Activated CD8-positive, alpha-beta memory T cell treated with anti-CD3 and anti-CD28 coated beads, Interleukin-2, amount 50 U/mL, for 48 hours (primary cell): ENCODE results near the gene CCDC85A.

Experiments
- DNase-seq: peaks from one replicate; pipeline ENCODE4 v3.0.0-alpha.2; 2020

The CCDC85A gene

DNA sequence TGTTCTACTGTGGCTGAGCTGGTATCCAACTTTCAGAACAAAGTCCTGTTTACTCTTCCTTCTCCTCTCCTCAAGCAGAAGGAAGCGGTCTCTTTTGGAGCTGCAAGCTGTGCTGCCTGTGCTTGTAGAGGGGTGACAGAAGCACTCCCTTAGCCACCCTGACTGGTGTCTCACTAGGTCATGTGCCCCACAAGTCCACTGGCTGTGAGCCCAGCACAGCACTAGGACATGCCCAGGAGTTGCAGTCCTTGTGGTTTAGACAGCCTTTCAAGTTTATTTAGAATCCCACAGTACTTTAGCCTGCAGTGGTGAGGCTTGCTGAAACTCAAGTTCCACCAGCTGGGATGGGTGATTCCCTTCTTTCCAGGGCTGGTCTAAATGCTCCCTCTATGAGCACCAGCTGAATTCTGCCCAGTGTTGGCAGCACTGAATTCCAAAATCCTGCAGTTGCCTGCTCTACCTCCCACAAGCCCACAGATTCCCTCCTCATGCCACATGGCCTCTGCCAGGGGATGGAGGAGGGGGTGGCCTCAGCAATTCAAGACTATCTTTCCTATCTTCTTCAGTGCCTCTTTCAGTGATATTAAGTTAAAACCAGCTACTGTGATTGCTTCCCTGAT lies 61.2 kb downstream of the CCDC85A start:
- DNase-seq = no peak

- DNase-seq = no peak
These were observed 65.4 kb downstream of the CCDC85A start for GRCh38 chr2:56248965-56249742.

- no peak for DNase-seq
These were observed 66.5 kb downstream of the CCDC85A start for GRCh38 chr2:56250153-56250729.

DNA sequence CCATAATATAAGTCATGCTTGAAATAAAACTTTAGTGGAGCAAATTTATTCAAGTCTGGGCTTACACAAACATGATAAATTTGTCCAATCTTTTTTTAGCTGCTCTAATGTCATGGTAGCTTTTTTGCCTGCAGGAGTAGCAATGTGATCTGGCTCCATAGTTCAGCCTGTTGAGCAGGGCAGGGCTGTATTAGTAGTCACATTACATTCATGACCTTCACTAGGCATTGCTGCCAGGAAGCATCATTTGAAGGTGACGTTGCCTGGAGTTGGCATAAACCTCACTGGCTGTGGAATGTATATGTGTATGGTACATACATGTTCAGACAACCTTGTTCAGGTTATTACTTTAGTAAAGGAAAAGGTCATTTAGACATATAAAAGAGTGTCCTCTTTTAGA lies 76.6 kb downstream of the CCDC85A start:
- DNase-seq = no peak

DNA sequence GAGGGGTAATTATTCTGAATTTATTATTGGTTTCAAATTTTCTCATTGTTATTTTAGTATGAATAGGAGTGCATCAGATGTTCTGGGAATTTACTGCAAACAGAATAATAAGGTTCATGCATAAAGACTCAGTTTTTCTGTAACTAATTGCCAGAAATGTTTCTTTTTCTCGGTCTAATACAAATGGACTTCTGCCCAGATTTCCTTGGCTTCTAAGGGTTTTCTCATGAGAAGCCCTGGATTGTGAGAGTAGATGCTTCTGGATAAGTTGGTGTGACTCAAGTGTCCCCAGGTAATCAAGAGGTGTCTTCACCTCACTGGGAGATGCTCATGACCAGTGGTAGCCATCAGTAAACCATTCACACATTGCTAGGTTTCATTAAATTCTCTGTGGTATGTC lies 78.5 kb downstream of the CCDC85A start:
- DNase-seq = no peak

DNA sequence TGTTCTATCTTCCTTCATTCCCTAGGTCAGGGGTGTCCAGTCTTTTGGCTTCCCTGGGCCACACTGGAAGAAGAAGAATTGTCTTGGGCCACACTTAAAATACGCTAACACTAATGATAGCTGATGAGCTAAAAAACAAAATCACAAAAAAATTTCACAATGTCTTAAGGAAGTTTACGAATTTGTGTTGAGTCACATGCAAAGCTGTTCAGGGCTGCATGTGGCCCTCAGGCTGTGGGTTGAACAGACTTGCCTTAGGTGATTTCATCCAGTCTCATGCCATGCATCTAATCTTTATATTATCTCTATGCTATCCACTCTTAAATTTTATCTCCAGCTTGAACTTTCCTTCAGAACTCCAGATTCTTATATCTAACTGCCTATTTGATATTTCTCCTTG lies 80.1 kb downstream of the CCDC85A start:
- DNase-seq = no peak

- no peak for DNase-seq
These were observed 83.1 kb downstream of the CCDC85A start for GRCh38 chr2:56266761-56267414.

GRCh38 chr2:56267415-56267788 lies 83.6 kb downstream of the CCDC85A start:
- DNase-seq = no peak

DNA sequence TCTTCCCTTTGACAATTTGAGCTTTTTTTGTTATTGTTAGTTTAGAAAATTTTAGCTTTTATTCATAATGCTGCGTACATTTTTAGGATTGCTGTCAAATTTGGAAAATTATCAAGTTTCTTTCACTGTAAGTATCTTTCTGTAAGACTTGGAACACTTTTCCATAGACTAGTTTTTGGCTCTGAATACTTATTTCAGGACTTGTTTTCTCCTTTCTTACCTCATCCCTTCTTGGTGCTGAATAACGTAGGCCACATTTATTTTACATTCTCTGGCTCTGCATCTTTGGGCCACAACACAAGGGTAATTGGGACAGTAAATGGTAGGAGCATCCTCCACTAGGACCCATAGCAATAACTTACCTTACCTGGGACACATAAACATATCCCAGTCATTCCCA lies 85.1 kb downstream of the CCDC85A start:
- no peak for DNase-seq

- no peak for DNase-seq
These were observed 87.5 kb downstream of the CCDC85A start for GRCh38 chr2:56271275-56271674.

- DNase-seq = no peak
These were observed 101.4 kb downstream of the CCDC85A start for GRCh38 chr2:56285224-56285623.

- DNase-seq = no peak
These were observed 103.1 kb downstream of the CCDC85A start for GRCh38 chr2:56286936-56287335.

DNA sequence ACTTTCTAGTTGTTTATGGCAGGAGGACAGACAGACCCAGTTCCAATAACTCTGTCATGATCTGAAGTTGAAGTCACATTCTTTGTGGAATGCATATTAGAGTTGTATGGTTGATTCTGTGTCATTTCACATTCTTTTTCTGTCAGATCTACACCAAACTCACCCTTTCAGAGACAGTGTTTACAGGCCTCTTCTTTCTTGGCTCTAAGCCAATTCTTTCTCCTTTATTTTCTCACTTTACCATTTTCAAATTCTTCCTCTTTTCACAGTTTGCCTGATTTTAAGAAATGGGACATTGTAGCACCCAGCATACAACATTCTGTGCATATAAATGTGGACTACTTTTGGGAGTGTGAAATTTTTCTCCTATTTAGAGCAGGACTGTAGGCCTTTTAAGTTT lies 103.7 kb downstream of the CCDC85A start:
- DNase-seq = no peak

DNA sequence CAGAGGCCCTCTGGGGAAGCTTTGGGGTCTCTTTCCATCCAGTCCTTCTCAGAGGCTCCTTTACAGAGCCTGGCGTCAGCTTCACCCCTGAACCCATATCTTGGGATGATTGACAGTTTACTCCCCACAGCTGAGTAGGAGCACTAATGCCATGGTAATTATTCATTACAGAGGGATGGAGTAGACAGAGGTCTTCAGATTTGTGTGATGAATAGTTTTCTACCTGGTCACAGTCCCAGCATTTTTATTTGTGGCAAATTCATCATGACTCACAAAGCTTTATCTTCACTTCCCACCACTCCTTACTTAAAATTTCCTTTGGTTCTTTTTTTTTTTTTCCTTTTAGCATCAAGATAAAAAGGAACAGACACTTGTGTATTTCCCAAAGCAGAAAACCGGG lies 104.2 kb downstream of the CCDC85A start:
- no peak for DNase-seq

DNA sequence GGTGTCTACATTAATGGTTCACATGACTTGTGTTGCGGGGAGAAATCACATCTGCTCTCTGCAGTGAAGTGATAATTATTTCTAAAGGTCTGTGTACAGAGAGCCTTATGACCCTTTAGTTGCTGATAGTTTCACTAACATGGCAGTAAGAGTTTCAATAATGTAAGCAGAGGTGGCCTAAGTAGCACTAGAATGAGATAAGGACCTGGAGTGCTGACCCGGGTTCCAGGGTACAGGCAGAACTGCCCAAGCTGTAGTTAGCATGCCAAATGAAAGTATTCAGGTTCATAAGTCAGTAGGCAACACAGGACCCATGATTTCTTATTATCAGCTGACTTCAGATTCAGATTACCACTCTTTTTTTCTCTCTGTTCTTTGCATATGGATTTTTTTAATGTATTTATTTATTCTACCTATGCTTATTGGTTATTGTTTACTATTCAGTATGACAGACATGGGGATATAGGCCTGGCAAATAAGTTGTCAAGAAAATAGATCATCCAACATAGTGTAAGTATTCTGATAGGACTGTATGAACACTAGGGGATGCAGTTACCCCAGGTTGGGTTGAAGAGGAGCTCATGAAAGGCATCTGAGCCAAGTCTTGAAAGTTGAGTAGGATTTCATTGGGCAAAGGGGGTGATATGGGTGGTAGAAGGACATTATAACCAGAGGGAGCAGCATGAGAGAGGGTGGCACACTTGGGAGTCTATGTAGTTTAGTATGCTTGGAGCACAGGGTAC lies 105.2 kb downstream of the CCDC85A start:
- DNase-seq = no peak

- DNase-seq = no peak
These were observed 107.9 kb downstream of the CCDC85A start for GRCh38 chr2:56291711-56292110.

DNA sequence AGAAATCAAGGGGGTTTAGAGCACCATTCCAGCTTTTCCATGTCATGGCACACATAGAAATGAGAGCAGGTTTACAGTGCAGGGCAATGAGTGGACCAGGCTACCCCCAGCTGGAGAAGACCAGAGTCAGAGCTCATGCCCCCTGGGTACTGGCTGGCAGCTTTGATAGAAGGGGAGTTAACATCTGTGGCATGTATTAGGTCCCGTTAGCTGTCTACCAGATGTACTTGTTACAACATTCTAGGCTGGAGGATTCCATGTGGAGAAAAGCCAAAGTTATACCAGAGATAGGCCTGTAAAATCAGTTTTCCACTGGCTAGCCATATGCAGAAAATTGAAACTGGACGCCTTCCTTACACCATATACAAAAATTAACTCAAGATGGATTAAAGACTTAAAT lies 109.2 kb downstream of the CCDC85A start:
- no peak for DNase-seq

DNA sequence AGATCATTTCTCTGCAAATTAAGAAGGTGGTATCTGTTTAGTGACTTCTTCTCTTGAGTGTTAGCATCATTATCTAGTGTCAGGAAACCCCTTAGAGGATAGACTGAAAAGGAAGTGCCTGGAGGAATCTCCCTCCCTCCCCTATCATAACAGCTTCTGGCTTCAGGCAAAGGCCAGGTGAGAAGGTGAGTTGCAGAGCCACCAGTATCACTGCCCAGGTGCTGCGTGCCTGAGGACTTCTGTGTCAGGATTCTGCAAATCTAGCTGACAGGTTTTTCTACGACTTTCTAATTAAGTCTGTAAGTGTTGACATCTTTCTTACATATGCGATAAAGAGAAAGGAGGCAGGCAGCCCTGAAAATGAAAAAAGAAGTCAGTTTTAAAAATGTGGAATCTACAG lies 111.9 kb downstream of the CCDC85A start:
- DNase-seq = no peak

DNA sequence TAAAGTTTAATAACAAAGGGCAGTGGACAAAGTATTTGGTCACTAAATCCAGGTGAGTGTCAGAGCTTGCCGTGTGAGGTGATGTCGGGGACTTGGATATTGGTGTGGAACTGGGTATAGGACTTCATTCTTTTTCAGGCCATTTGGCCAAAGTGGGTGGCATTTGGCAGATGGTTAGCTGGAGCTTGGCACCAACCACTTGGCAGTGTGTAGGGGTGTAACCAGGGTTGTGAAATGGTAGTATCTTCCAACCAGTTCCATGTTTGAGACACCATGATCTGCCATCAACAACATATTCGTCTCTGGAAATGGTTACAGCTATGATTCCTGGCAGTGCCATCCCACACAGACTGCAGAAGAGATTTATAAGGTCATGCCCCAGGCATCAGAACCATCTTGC lies 113.9 kb downstream of the CCDC85A start:
- no peak for DNase-seq

DNA sequence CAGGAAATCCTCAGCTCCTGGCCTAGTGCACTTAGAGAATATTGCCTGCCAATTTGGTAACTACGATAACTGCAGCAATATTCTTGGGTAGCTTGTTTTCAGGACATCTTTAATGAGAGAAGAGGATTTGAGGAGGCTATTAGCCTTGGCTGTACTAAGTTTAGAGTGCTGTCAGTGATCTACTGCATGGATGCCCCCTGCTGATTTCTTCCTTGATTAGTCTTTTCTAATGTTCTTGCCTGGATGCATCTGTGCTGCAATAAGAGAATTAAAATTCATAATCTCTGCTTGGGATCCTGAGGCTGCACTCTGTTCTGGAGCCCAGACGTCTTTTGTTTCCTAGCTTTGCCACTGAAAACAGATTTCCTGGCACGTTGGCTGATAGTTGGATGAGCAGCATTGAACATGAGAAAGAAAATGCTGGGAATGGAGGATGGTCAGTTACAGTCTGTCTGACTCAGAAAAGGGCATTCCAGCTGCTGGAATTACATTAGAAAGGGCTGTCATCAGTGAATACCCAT lies 115.4 kb downstream of the CCDC85A start:
- no peak for DNase-seq

- no peak for DNase-seq
These were observed 125.9 kb downstream of the CCDC85A start for GRCh38 chr2:56309626-56310170.

DNA sequence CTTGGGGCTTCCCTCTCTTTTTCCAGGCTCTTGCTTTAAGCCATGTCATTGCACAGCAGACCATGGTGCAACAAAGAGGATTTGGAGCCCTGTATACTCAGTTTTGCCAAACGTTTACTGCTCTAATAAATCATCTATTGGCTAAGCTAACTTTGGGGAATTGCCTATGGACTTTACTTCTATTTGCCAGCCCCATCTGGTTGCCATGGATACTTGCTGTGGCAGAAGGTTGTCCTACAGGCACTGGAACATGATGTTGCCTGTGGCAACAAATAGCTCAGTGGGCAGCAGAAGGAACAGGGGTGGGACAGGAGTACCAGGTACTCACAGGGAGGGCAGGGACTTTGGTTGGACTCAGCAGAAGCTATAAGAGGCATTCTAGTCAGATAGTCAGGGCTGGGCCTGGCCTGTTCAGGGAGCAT lies 129.7 kb downstream of the CCDC85A start:
- no peak for DNase-seq

DNA sequence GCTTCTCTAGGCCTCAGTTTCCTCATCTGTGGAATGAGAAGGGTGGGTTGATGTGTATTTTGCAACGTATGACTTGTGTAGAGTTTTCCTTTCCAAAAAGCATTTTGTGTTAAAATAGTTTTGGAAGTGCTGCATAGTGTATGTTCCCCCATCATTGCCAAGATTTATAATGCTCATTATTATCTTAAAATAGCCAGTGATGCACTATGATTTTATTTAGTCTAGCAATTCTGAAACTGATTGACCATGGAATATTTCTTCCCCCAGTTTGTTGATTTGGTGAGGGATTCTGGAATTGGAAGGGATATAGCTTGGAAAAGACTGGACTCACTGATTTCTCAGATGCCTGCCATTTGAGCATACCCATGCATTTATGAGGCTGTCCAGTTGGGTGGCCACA lies 130.6 kb downstream of the CCDC85A start:
- DNase-seq = no peak
